HEK293T (cell line): Measurements from ENCODE around the gene SERINC3.

Experiments
- CTCF ChIA-PET: fragments of 350-600 bp; formaldehyde crosslinking; extraction: SDS; loops from one replicate; lab custom pipeline; 2021; ENCODE audit warnings: antibody characterized with exemption, inconsistent platforms; lab: Yijun Ruan, JAX
- POLR2A ChIA-PET: fragments of 350-600 bp; formaldehyde crosslinking; extraction: SDS; loops from one replicate; lab custom pipeline; 2020; ENCODE audit warnings: antibody characterized with exemption, inconsistent platforms; lab: Yijun Ruan, JAX
- DNase-seq: peaks from one replicate; pipeline ENCODE4 v3.0.0; 2012; ENCODE audit warnings: mixed read lengths; ENCODE audit errors: extremely low spot score
- ARNT ChIP-seq: fragments of 450-650 bp; IDR thresholded peaks from 2 replicates; pipeline ENCODE4 v1.6.1; 2017; ENCODE audit warnings: mild to moderate bottlenecking
- BHLHE40 ChIP-seq: fragments of 450-650 bp; IDR thresholded peaks from 2 replicates; pipeline ENCODE4 v1.6.1; 2016; ENCODE audit warnings: mild to moderate bottlenecking, moderate library complexity, borderline replicate concordance
- CTBP1 ChIP-seq: fragments of 450-650 bp; IDR thresholded peaks from 2 replicates; pipeline ENCODE4 v1.6.1; 2016; ENCODE audit warnings: borderline replicate concordance
- ELF4 ChIP-seq: fragments of 450-650 bp; IDR thresholded peaks from 2 replicates; pipeline ENCODE4 v1.6.1; 2017; ENCODE audit warnings: antibody characterized with exemption
- FOXA1 ChIP-seq: fragments of 450-650 bp; IDR thresholded peaks from 2 replicates; pipeline ENCODE4 v1.6.1; 2016; ENCODE audit warnings: mild to moderate bottlenecking
- FOXK2 ChIP-seq: fragments of 450-650 bp; IDR thresholded peaks from 2 replicates; pipeline ENCODE4 v1.6.1; 2016; ENCODE audit warnings: mild to moderate bottlenecking
- FOXM1 ChIP-seq: fragments of 450-650 bp; IDR thresholded peaks from 2 replicates; pipeline ENCODE4 v1.6.1; 2017; ENCODE audit warnings: mild to moderate bottlenecking, borderline replicate concordance
- HDGF ChIP-seq: fragments of 450-650 bp; IDR thresholded peaks from 2 replicates; pipeline ENCODE4 v1.6.1; 2017; ENCODE audit warnings: antibody characterized with exemption, borderline replicate concordance
- L3MBTL2 ChIP-seq: fragments of 450-650 bp; conservative IDR thresholded peaks from 2 replicates; pipeline ENCODE4 v1.6.1; 2016; ENCODE audit warnings: mild to moderate bottlenecking
- LEF1 ChIP-seq: fragments of 450-650 bp; IDR thresholded peaks from 2 replicates; pipeline ENCODE4 v1.6.1; 2017; ENCODE audit warnings: mild to moderate bottlenecking, borderline replicate concordance
- NFRKB ChIP-seq: fragments of 450-650 bp; IDR thresholded peaks from 2 replicates; pipeline ENCODE4 v1.6.1; 2016; ENCODE audit warnings: mild to moderate bottlenecking, moderate library complexity
- SP1 ChIP-seq: fragments of 450-650 bp; IDR thresholded peaks from 2 replicates; pipeline ENCODE4 v1.6.1; 2017
- SUZ12 ChIP-seq: fragments of 450-650 bp; IDR thresholded peaks from 2 replicates; pipeline ENCODE4 v1.6.1; 2016; ENCODE audit warnings: mild to moderate bottlenecking
- TARDBP ChIP-seq: fragments of 450-650 bp; IDR thresholded peaks from 2 replicates; pipeline ENCODE4 v1.6.1; 2016
- ZNF384 ChIP-seq: fragments of 450-650 bp; IDR thresholded peaks from 2 replicates; pipeline ENCODE4 v1.6.1; 2016
- TF ChIP-seq, protein P1 (sequence below): fragments of 450-650 bp; IDR thresholded peaks from 2 replicates; pipeline ENCODE4 v1.6.1; 2016

The SERINC3 gene

DNA sequence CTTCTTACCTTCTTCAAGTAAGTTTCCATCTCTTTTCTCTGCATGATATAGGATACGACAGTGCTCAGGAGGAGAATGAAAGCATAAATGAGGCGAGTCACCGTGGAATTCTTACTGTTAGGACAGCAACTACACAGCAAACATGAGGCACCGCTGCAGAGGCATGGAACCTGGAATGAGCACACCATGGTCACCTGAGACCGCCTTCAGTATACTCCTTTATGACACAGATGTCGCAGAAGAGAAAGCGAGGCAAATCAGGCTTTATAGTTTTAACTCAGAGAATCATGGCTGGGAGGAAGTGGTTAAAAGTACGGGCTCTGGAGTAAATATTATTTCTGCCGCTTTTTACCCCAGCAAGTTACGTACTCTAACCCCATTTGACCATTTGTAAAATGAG, 8.0 kb downstream of the SERINC3 start:
- no peak for DNase-seq
- POLR2A ChIA-PET, result interaction anchor here (1.3 kb wide), 1 partner anchor 7 kb away, joined by 3 read pairs; no protein-coding TSS in a partner anchor
- TF ChIP-seq FOXM1 (no peak), FOXK2 (no peak), ELF4 (no peak), TARDBP (no peak), HDGF (no peak), SUZ12 (no peak), BHLHE40 (no peak), LEF1 (no peak), CTBP1 (no peak), ZNF384 (no peak), NFRKB (no peak), SP1 (no peak), FOXA1 (no peak), L3MBTL2 (no peak)
- TF ChIP-seq, protein P1, sequence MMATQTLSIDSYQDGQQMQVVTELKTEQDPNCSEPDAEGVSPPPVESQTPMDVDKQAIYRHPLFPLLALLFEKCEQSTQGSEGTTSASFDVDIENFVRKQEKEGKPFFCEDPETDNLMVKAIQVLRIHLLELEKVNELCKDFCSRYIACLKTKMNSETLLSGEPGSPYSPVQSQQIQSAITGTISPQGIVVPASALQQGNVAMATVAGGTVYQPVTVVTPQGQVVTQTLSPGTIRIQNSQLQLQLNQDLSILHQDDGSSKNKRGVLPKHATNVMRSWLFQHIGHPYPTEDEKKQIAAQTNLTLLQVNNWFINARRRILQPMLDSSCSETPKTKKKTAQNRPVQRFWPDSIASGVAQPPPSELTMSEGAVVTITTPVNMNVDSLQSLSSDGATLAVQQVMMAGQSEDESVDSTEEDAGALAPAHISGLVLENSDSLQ, result no peak
- CTCF ChIA-PET, result no interaction called here

GRCh38 chr20:44509762-44510161, 12.1 kb downstream of the SERINC3 start:
- DNase-seq, result no peak
- TF ChIP-seq FOXA1, result no peak
- no peak for TF ChIP-seq NFRKB
- no peak for TF ChIP-seq ZNF384
- no peak for TF ChIP-seq ELF4
- TF ChIP-seq SP1, result no peak
- TF ChIP-seq, protein P1, result no peak
- no peak for TF ChIP-seq TARDBP
- TF ChIP-seq ARNT, result no peak
- no peak for TF ChIP-seq FOXM1
- POLR2A ChIA-PET, result no interaction called here
- CTCF ChIA-PET, result interaction anchor here (0.5 kb wide), 1 partner anchor 122 kb away, joined by 4 read pairs; no protein-coding TSS in a partner anchor

GRCh38 chr20:44504402-44505307, 17.2 kb downstream of the SERINC3 start:
- CTCF ChIA-PET, result no interaction called here
- POLR2A ChIA-PET, result no interaction called here

GRCh38 chr20:44502968-44503367, 18.9 kb downstream of the SERINC3 start:
- DNase-seq, result no peak
- POLR2A ChIA-PET, result no interaction called here
- no peak for TF ChIP-seq ELF4
- no peak for TF ChIP-seq TARDBP
- TF ChIP-seq, protein P1, result no peak
- TF ChIP-seq ARNT, result no peak
- no peak for TF ChIP-seq FOXM1
- no peak for TF ChIP-seq SUZ12
- no peak for TF ChIP-seq FOXA1
- TF ChIP-seq BHLHE40, result no peak
- no peak for TF ChIP-seq FOXK2
- no peak for TF ChIP-seq SP1
- TF ChIP-seq L3MBTL2, result no peak
- TF ChIP-seq HDGF, result no peak
- TF ChIP-seq LEF1, result no peak
- TF ChIP-seq ZNF384, result no peak
- no peak for TF ChIP-seq NFRKB
- no peak for TF ChIP-seq CTBP1
- CTCF ChIA-PET, result no interaction called here

More at GRCh38 chr20:44504402-44505307, 17.2 kb downstream of the SERINC3 start:
- TF ChIP-seq ARNT (no peak), FOXK2 (no peak), L3MBTL2 (no peak), NFRKB (no peak), SP1 (no peak), CTBP1 (no peak), HDGF (no peak), BHLHE40 (no peak), FOXM1 (no peak), ELF4 (no peak), SUZ12 (no peak), TARDBP (no peak), LEF1 (no peak)
- TF ChIP-seq, protein P1, result no peak
- DNase-seq, result no peak

GRCh38 chr20:44501448-44501847, 20.4 kb downstream of the SERINC3 start:
- TF ChIP-seq ZNF384 (no peak), HDGF (no peak), NFRKB (no peak), FOXM1 (no peak)
- no peak for DNase-seq
- ChIA-PET CTCF (no interaction called here), POLR2A (no interaction called here)
